KOPT-K1 (cell line): Measurements from ENCODE around the gene HNRNPUL2.
"Not testable (repeated sequence)": the region's sequence is repeated elsewhere in the genome, so short reads cannot be mapped to it uniquely, and the experiment has no call there.

ENCODE experiments used
- H3K27ac ChIP-seq: fragments of 200-600 bp; sonication (generic); 2 replicates; pipeline ENCODE4 v1.5.1; 2016; ENCODE audit warnings: antibody characterized with exemption, mild to moderate bottlenecking, low read depth, low read length; ENCODE audit not compliant: poor library complexity, severe bottlenecking
- H3K36me3 ChIP-seq: fragments of 200-600 bp; sonication (generic); 2 replicates; pipeline ENCODE4 v1.5.1; 2017; ENCODE audit warnings: antibody characterized with exemption, mild to moderate bottlenecking, low read length, moderate library complexity; ENCODE audit not compliant: insufficient read depth
- H3K9me3 ChIP-seq: fragments of 200-600 bp; sonication (generic); 2 replicates; pipeline ENCODE4 v1.5.1; 2017; ENCODE audit warnings: antibody characterized with exemption, low read length, mild to moderate bottlenecking; ENCODE audit not compliant: insufficient read depth, poor library complexity, severe bottlenecking

Gene HNRNPUL2

GRCh38 chr11:62715150-62716130, 11.8 kb downstream of the HNRNPUL2 start:
- H3K9me3 ChIP-seq, result no peaks in the 10 kb centered on the region
- H3K36me3 ChIP-seq, result peaks cover 99% of the 10 kb centered on the region

GRCh38 chr11:62713343-62713742, 13.9 kb downstream of the HNRNPUL2 start:
- Histone ChIP-seq H3K36me3 (peaks cover 83% of the 10 kb centered on the region), H3K9me3 (no peaks in the 10 kb centered on the region), H3K27ac (no peak overlapping the region)

More at GRCh38 chr11:62715150-62716130, 11.8 kb downstream of the HNRNPUL2 start:
- H3K27ac ChIP-seq, result no peak overlapping the region

DNA sequence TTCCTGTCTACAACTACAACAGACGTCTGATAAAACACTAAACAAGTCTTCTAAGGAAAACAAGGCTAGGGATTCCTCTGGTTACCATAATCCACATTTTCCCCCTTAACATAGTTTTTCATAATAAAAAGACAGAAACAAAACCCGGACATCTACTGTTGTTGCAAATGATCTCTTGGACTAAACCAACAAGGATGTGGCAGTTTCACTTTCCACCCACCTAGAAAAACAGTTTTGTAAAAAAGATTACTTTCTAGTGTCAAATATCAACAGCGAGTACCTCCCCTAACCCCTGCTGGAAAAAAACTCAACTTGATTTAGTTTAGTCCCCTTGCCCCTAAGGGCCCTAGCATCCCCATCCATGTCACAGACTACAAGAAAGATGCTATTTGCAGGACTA, 14.4 kb downstream of the HNRNPUL2 start:
- Histone ChIP-seq H3K9me3 (no peaks in the 10 kb centered on the region), H3K27ac (no peak overlapping the region), H3K36me3 (peaks cover 78% of the 10 kb centered on the region)

DNA sequence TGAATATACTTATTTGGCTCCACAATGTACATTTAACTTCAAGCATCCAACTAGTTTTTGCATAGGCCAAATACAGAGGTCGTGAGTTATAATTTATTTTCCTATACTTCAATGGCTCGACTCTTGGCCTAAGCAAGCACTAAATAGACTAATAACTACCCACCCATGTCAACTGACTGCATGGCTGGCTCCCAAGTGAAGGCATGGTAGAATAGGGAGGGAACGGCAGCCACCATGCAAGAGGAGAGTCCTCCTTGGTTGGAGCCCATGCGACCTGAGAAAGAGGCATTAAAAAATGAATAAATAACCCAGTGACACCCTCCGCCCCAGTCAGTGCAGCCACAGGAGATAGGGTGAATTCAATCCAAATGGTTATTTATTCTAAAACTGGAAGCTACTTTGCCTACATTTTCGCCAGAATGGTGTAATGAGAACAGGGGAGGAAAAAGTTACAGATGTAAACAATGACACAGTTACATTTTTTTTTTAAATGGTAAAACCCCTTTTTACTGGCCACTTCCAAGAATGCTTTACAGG, 14.9 kb downstream of the HNRNPUL2 start:
- peaks cover 73% of the 10 kb centered on the region for H3K36me3 ChIP-seq
- no peaks in the 10 kb centered on the region for H3K9me3 ChIP-seq
- no peak overlapping the region for H3K27ac ChIP-seq

DNA sequence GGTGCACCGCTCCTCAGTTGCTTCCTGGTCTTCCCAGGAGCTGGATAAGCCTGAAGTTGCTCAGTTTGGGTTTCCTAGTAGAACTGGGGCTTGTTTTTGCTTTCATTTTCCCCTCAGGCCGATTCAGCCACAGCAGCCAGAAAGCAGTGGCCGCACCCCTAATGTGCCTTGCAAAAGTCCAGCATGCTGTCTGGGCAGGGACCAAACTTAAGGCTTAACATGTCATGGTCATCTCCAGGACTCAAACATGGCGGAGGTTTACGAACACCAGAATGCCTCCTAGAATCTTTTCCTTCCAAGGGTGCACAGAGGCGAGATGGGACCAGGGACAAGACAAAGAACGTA, 17.3 kb downstream of the HNRNPUL2 start:
- Histone ChIP-seq H3K9me3 (no peaks in the 10 kb centered on the region), H3K27ac (peak overlapping the region; percentile 96), H3K36me3 (peaks cover 49% of the 10 kb centered on the region)

- Histone ChIP-seq H3K27ac (peak overlapping the region; percentile 96), H3K36me3 (peaks cover 43% of the 10 kb centered on the region), H3K9me3 (no peaks in the 10 kb centered on the region)
These were observed 17.8 kb downstream of the HNRNPUL2 start for GRCh38 chr11:62709247-62710000.

DNA sequence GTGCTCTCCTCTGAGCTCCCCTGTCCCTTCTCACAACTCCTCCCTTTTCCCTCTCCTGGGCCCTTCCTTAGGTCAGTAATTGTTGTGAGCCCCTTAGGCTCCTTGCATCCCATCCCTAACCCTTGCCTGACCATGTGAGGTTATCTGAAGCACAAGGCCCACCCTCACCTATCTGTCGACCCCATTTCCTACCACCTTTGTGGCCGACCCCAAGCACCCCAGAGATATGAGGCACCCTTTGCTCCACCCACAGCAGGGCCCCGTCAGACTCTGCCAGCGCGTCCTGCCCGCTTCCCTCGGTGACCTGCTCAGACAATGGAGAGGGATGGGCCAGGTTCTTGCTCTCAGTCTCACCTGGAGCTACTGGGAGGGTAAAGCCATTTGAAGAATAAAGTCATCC, 18.5 kb downstream of the HNRNPUL2 start:
- Histone ChIP-seq H3K27ac (peak overlapping the region; percentile 96), H3K36me3 (peaks cover 37% of the 10 kb centered on the region), H3K9me3 (no peaks in the 10 kb centered on the region)

- no peaks in the 10 kb centered on the region for H3K9me3 ChIP-seq
- peaks cover 33% of the 10 kb centered on the region for H3K36me3 ChIP-seq
- H3K27ac ChIP-seq, result peak overlapping the region; percentile 96
These were observed 18.9 kb downstream of the HNRNPUL2 start for GRCh38 chr11:62708392-62708791.

GRCh38 chr11:62707277-62707861, 19.9 kb downstream of the HNRNPUL2 start, which contains the start of the genes BSCL2 and GNG3:
Gene BSCL2, minus strand, starts transcription at chr11:62707424. Its CDS starts 229 bp downstream, at chr11:62707195.
Gene GNG3, plus strand, starts transcription at chr11:62707676. Its CDS starts 620 bp downstream, at chr11:62708296.
- Histone ChIP-seq H3K36me3 (peaks cover 23% of the 10 kb centered on the region), H3K27ac (peak within 1 kb of the TSS; percentile 96), H3K9me3 (no peaks in the 10 kb centered on the region)

DNA sequence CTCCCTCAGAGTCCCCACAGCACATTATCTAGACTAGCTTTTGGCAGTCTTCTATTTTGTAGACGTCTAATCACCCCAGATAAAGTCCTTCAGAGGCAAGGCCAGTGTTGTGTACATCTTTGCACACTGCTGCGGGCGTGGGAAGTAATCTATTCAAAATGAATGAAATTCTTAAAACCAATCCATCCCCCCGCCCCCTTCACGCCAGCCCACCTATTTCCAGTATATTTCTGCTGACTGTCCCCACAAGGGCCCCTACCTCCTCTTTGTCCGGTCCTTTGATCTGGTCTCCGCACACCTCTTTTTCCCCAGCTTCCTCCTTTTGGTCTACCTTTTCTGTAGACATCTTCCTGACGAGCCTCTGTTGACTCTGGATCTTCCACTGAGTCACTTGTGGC, 20.4 kb downstream of the HNRNPUL2 start:
- H3K9me3 ChIP-seq, result no peaks in the 10 kb centered on the region
- peaks cover 18% of the 10 kb centered on the region for H3K36me3 ChIP-seq
- no peak overlapping the region for H3K27ac ChIP-seq

DNA sequence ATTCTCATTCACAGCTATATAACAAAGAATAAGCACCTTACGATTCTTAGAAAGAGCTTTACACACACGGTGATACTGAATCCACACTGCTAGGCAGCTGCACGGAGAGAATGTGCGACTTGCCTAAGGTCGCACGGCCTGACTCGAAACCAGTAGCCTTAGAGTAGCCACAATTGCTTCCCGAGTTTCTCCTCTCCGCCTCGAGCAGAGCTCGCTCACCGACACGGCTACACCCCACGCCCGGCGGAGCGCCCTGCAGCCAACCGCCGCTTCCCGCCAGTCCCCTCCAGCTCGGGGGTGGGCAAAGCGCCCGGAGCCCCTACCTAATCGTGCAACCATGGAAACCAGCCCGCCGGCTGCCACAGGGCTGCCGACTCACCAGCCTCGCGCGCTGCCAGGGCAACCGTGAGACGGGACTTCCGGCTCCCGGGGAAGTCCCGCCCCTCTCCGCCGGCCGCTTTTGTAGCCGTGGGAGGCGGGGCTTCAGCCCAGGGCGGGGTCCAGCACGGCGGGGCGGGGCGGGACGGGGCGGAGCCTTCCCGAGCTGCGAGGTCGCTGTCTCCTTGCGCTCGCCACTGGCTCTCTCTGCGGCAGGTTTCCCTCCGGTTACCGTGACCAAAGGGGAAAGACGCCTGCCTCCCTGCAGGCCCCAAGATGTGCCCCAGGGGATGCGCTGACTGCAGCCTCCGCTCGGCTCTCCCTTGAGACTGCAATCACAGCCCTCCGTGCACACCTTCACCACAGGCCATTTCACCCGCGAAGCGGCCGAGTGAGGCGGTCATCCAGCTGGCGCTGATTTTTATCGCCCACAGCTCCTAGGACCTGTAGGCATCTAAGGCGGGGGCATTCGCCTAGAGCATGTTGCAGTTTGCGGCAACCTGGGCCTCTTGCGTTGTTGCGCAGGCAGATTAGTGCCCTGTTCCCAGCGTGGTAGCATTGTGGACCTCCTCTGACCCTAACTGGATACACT, 21.1 kb downstream of the HNRNPUL2 start:
- Histone ChIP-seq H3K27ac (peak overlapping the region; percentile 90), H3K36me3 (peaks cover 18% of the 10 kb centered on the region), H3K9me3 (no peaks in the 10 kb centered on the region)

DNA sequence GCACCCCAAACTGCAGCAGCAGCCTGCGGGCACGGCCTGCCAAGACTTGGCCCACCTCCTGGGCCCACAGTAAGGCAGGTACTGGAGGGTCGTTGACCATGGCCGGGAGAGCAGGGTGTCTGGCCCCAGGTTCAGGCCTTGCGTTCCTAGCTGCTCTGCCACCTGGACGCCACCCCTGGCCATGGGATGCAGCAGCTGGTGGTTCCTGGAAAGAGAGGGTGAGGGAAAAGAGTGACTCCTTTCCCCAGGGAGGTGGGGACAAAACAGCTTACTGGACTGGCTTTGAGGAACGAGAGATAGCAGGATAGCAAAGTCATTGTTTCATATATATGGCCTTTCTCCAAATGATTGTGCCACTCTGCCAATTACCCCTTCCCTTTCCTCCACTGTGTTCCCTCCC, 21.8 kb downstream of the HNRNPUL2 start:
- Histone ChIP-seq H3K9me3 (no peaks in the 10 kb centered on the region), H3K27ac (peak overlapping the region; percentile 90), H3K36me3 (peaks cover 17% of the 10 kb centered on the region)

DNA sequence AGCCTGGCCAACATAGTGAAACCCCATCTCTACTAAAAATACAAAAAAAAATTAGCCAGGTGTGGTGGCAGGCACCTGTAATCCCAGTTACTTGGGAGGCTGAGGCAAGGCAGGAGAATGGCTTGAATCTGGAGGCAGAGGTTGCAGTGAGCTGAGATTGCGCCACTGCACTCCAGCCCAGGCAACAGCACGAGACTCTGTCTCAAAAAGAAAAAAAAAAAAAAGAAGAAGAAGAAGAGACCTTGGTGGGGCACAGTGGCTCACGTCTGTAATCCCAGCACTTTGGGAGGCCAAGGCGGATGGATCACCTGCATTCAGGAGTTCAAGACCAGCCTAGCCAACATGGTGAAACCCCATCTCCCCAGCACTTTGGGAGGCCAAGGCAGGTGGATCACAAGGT, 23.3 kb downstream of the HNRNPUL2 start:
- not testable (repeated sequence) for H3K9me3 ChIP-seq, H3K27ac ChIP-seq
- peaks cover 19% of the 10 kb centered on the region; the same call in 1 of the 2 replicates for H3K36me3 ChIP-seq

DNA sequence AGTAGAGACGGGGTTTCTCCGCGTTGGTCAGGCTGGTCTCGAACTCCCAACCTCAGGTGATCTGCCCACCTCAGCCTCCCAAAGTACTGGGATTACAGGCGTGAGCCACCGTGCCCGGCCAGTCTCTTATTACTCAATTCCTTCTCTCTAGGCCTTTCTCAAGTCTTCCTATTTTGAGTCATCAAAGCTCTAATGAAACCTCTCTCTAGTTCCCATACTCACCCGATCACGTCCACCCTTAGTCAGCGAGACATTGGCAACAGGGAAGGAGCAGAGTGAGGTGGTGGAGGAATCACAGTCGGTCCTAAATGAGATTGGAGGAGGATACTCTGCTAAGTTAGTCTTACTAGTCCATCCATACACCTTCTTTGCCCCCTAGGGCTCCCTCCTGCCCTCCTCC, 25.0 kb downstream of the HNRNPUL2 start:
- no peak overlapping the region for H3K27ac ChIP-seq

More for the DNA sequence above, 25.0 kb downstream of the HNRNPUL2 start:
- H3K36me3 ChIP-seq, result peaks cover 19% of the 10 kb centered on the region; the same call in 1 of the 2 replicates
- H3K9me3 ChIP-seq, result no peaks in the 10 kb centered on the region
